Stimulated activated CD8-positive, alpha-beta memory T cell treated with anti-CD3 and anti-CD28 coated beads, Interleukin-15, amount 100 ng/mL, for 4 hours (primary cell): ENCODE measurements around the gene MIEF2.
A peak's percentile ranks its signal among the peaks of the same experiment; 100 is the strongest.

Source experiments
- DNase-seq, 2 donors: peaks; one replicate each; pipeline ENCODE4 v3.0.0-alpha.2; 2020; ENCODE audit warnings: low read depth in 2 of 2

MIEF2 gene

GRCh38 chr17:18256776-18257175 lies 3.7 kb upstream of the MIEF2 start:
- DNase-seq = no peak

GRCh38 chr17:18257268-18257981 lies 3.0 kb upstream of the MIEF2 start:
- no peak for DNase-seq

- DNase-seq = no peak
These were observed 2.5 kb upstream of the MIEF2 start for GRCh38 chr17:18257982-18258355.

- DNase-seq = peak in 1 of 2 donors; percentile 27
These were observed 2.0 kb upstream of the MIEF2 start, which contains the start of gene FLII for GRCh38 chr17:18258356-18259038. Gene FLII, minus strand, starts transcription at chr17:18258738. Its CDS starts 48 bp downstream, at chr17:18258690.

- DNase-seq = no peak
These were observed 686 bp upstream of the MIEF2 start for GRCh38 chr17:18259621-18260331.

- DNase-seq = no peak
These were observed 669 bp downstream of the MIEF2 start for GRCh38 chr17:18261146-18261515.

GRCh38 chr17:18261659-18262058 lies 1.2 kb downstream of the MIEF2 start:
- no peak for DNase-seq

GRCh38 chr17:18262111-18262510 lies 1.6 kb downstream of the MIEF2 start:
- no peak for DNase-seq

GRCh38 chr17:18262641-18263040 lies 2.2 kb downstream of the MIEF2 start:
- DNase-seq = no peak

- no peak for DNase-seq
These were observed 3.6 kb downstream of the MIEF2 start for GRCh38 chr17:18263885-18264682.

GRCh38 chr17:18267366-18267765 lies 6.9 kb downstream of the MIEF2 start:
- no peak for DNase-seq

GRCh38 chr17:18267927-18268711 lies 7.7 kb downstream of the MIEF2 start:
- DNase-seq = no peak

- no peak for DNase-seq
These were observed 9.8 kb downstream of the MIEF2 start for GRCh38 chr17:18270046-18270931.

GRCh38 chr17:18277076-18277475 lies 16.6 kb downstream of the MIEF2 start:
- no peak for DNase-seq

GRCh38 chr17:18278867-18279266 lies 18.4 kb downstream of the MIEF2 start:
- DNase-seq = no peak

GRCh38 chr17:18280249-18280648 lies 19.8 kb downstream of the MIEF2 start:
- no peak for DNase-seq

GRCh38 chr17:18280766-18281371 lies 20.4 kb downstream of the MIEF2 start:
- no peak for DNase-seq

GRCh38 chr17:18281788-18282187 lies 21.3 kb downstream of the MIEF2 start:
- no peak for DNase-seq

GRCh38 chr17:18285296-18285695 lies 24.8 kb downstream of the MIEF2 start:
- no peak for DNase-seq
